ENCODE data around the gene IL17RD.

- TF ChIP-seq CTCF (IDR thresholded peaks at IDR 0.05) (no peak), EZH2 (IDR thresholded peaks at IDR 0.05) (no peak), EZH2phosphoT487 (IDR thresholded peaks at IDR 0.05) (no peak)
These were observed 18.1 kb downstream of the IL17RD start for GRCh38 chr3:57147071-57147470.
